ENCODE results near the gene NHEJ1.

NHEJ1 gene

GRCh38 chr2:219056896-219057708 is 103.5 kb downstream of the NHEJ1 start:
- no peak for DNase-seq

GRCh38 chr2:219056176-219056895 is 104.3 kb downstream of the NHEJ1 start:
- DNase-seq, result no peak

- DNase-seq, result no peak
Measured at GRCh38 chr2:219054956-219055903, 105.4 kb downstream of the NHEJ1 start.

- DNase-seq, result no peak
Measured at GRCh38 chr2:219049282-219049681, 111.3 kb downstream of the NHEJ1 start.

- DNase-seq, result peak; percentile 55 to 78 (median 64)
Measured at GRCh38 chr2:219045937-219046550, 114.6 kb downstream of the NHEJ1 start.

- DNase-seq, result no peak
Measured at GRCh38 chr2:219042750-219043149, 117.9 kb downstream of the NHEJ1 start.

- no peak for DNase-seq
Measured at GRCh38 chr2:219042157-219042556, 118.5 kb downstream of the NHEJ1 start.

- DNase-seq, result peak; percentile 13 to 43 (median 32)
Measured at GRCh38 chr2:219041252-219041651, 119.4 kb downstream of the NHEJ1 start, which contains the start of gene CFAP65. TSS of gene CFAP65 (minus strand) at chr2:219041516. CDS start at chr2:219039048, 2,468 bp downstream.

- no peak for DNase-seq
Measured at GRCh38 chr2:219038600-219038999, 122.0 kb downstream of the NHEJ1 start.

GRCh38 chr2:219037783-219038499 is 122.7 kb downstream of the NHEJ1 start:
- DNase-seq, result no peak

GRCh38 chr2:219035942-219036341 is 124.7 kb downstream of the NHEJ1 start:
- no peak for DNase-seq

GRCh38 chr2:219034823-219035222 is 125.8 kb downstream of the NHEJ1 start:
- no peak for DNase-seq

GRCh38 chr2:219032051-219032745 is 128.4 kb downstream of the NHEJ1 start:
- no peak for DNase-seq

- no peak for DNase-seq
Measured at GRCh38 chr2:219031005-219031738, 129.4 kb downstream of the NHEJ1 start.

GRCh38 chr2:219030177-219030940 is 130.3 kb downstream of the NHEJ1 start:
- DNase-seq, result no peak

GRCh38 chr2:219029829-219030165 is 130.8 kb downstream of the NHEJ1 start:
- DNase-seq, result peak; percentile 84 to 91 (median 88)

GRCh38 chr2:219028996-219029828 is 131.4 kb downstream of the NHEJ1 start:
- no peak for DNase-seq

GRCh38 chr2:219028141-219028540 is 132.5 kb downstream of the NHEJ1 start:
- no peak for DNase-seq
